Measurements from ENCODE around the gene SLC26A4. TPM values are rescaled to one million over a fixed set of nuclear protein-coding genes. Genes with fewer than 3 reads are reported as not detected.
A peak's percentile ranks its signal among the peaks of the same experiment; 100 is the strongest.

Gene SLC26A4
- total RNA-seq, 1 donor from 2014 or later = 0.57 TPM

DNA sequence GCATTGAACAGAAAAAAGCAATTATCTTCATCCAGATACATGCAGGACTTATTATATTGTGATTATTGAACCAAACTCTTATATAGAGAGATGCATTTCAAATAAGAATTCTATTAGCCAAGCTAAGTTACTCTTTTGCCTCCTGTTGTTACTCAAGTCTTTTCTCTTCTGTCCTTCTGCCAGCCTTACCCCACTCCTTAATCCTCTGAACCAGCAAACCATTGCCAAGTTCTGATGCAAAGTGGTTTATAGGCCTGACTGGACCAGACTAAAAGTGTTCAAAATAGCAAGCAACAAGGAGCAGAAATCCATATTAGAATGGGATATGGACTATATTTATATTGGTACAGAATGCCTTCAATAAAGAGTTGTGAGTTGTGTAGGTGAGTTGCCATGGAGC is 2.2 kb upstream of the SLC26A4 start:
- H3K9me3 ChIP-seq (ENCODE audit: insufficient read depth, low read depth, low read length) = no peaks in the 10 kb centered on the region
- H3K27me3 Mint-ChIP-seq (ENCODE audit: low read depth, unreplicated experiment) = peaks cover 26% of the 10 kb centered on the region

DNA sequence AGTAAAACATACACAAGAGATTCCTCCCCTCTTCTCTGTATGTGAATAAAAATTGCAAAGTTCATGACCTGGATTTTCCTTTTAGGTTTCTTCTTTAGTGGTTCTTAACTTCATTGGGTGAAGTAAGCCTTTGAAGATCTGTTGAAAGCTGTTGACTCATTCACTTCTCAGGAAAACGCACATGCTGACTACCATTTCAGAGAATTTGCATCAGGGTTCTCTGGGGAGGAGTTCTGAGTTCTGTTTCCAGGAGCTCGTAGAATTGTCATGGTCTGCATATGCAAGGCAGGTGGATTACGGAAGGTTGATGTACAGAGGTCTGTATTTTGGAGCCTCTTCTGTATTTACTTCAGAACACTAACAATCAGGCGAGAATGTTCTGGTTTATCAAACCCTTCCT is 962 bp upstream of the SLC26A4 start:
- Histone ChIP-seq H3K4me2 (ENCODE audit: low read length) (peak overlapping the region; percentile 99), H4K20me1 (ENCODE audit: insufficient read depth, low read length) (no peaks in the 10 kb centered on the region), H3K27me3 (ENCODE audit: insufficient read depth, low read length) (peaks cover 23% of the 10 kb centered on the region), H3K79me2 (ENCODE audit: insufficient read depth, low read length) (no peaks in the 10 kb centered on the region), H3K9me3 (ENCODE audit: insufficient read depth, low read depth, low read length) (no peaks in the 10 kb centered on the region), H2AFZ (ENCODE audit: low read depth, low read length) (no peak overlapping the region), H3K9ac (ENCODE audit: low read length) (no peak overlapping the region), H3K4me1 (ENCODE audit: insufficient read depth, low read length) (peaks cover 18% of the 10 kb centered on the region), H3K36me3 (ENCODE audit: insufficient read depth, low read length) (no peaks in the 10 kb centered on the region), H3K4me3 (ENCODE audit: insufficient read depth, low read depth, low read length) (no peak overlapping the region), H3K27ac (ENCODE audit: low read depth, low read length) (no peak overlapping the region)
- Mint-ChIP-seq H3K9me3 (ENCODE audit: unreplicated experiment) (no peaks in the 10 kb centered on the region), H3K27me3 (ENCODE audit: low read depth, unreplicated experiment) (peaks cover 32% of the 10 kb centered on the region), H3K36me3 (ENCODE audit: low read depth, unreplicated experiment) (peaks cover 2% of the 10 kb centered on the region), H3K27ac (ENCODE audit: unreplicated experiment) (peak overlapping the region; percentile 6), H3K4me3 (ENCODE audit: unreplicated experiment) (no peak overlapping the region), H3K4me1 (ENCODE audit: low read depth, unreplicated experiment) (peaks cover 8% of the 10 kb centered on the region)
- FAIRE-seq (peak; percentile 26), DNase-seq (ENCODE audit: low read depth) (peak; percentile 78)
- TF ChIP-seq CTCF (IDR thresholded peaks at IDR 0.05; ENCODE audit: insufficient read depth, low read depth, low read length) (no peak), EZH2 (IDR thresholded peaks at IDR 0.05; ENCODE audit: insufficient read depth, low read length) (no peak)

More for the DNA sequence above, 2.2 kb upstream of the SLC26A4 start:
- H3K27ac Mint-ChIP-seq (ENCODE audit: unreplicated experiment) = no peak overlapping the region
- FAIRE-seq (no peak), DNase-seq (ENCODE audit: low read depth) (no peak)
- Histone ChIP-seq H3K4me3 (ENCODE audit: insufficient read depth, low read depth, low read length) (no peak overlapping the region), H3K4me2 (ENCODE audit: low read length) (no peak overlapping the region), H3K27ac (ENCODE audit: low read depth, low read length) (no peak overlapping the region), H3K4me1 (ENCODE audit: insufficient read depth, low read length) (peaks cover 18% of the 10 kb centered on the region), H4K20me1 (ENCODE audit: insufficient read depth, low read length) (no peaks in the 10 kb centered on the region), H3K9ac (ENCODE audit: low read length) (no peak overlapping the region), H2AFZ (ENCODE audit: low read depth, low read length) (no peak overlapping the region), H3K79me2 (ENCODE audit: insufficient read depth, low read length) (no peaks in the 10 kb centered on the region), H3K27me3 (ENCODE audit: insufficient read depth, low read length) (peaks cover 23% of the 10 kb centered on the region), H3K36me3 (ENCODE audit: insufficient read depth, low read length) (no peaks in the 10 kb centered on the region)
- peaks cover 8% of the 10 kb centered on the region for H3K4me1 Mint-ChIP-seq (ENCODE audit: low read depth, unreplicated experiment)
- peaks cover 2% of the 10 kb centered on the region for H3K36me3 Mint-ChIP-seq (ENCODE audit: low read depth, unreplicated experiment)
- no peak overlapping the region for H3K4me3 Mint-ChIP-seq (ENCODE audit: unreplicated experiment)
- TF ChIP-seq CTCF (IDR thresholded peaks at IDR 0.05; ENCODE audit: insufficient read depth, low read depth, low read length) (no peak), EZH2 (IDR thresholded peaks at IDR 0.05; ENCODE audit: insufficient read depth, low read length) (no peak)
- H3K9me3 Mint-ChIP-seq (ENCODE audit: unreplicated experiment) = peaks cover 2% of the 10 kb centered on the region

DNA sequence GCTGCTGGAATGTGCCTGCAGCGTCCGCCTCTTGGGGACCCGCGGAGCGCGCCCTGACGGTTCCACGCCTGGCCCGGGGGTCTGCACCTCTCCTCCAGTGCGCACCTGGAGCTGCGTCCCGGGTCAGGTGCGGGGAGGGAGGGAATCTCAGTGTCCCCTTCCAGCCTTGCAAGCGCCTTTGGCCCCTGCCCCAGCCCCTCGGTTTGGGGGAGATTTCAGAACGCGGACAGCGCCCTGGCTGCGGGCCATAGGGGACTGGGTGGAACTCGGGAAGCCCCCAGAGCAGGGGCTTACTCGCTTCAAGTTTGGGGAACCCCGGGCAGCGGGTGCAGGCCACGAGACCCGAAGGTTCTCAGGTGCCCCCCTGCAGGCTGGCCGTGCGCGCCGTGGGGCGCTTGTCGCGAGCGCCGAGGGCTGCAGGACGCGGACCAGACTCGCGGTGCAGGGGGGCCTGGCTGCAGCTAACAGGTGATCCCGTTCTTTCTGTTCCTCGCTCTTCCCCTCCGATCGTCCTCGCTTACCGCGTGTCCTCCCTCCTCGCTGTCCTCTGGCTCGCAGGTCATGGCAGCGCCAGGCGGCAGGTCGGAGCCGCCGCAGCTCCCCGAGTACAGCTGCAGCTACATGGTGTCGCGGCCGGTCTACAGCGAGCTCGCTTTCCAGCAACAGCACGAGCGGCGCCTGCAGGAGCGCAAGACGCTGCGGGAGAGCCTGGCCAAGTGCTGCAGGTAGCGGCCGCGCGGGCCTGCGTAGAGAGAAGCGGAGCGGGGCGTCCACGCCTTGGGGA is 645 bp downstream of the SLC26A4 start:
- H3K27ac ChIP-seq (ENCODE audit: low read depth, low read length) = no peak overlapping the region
- peak; percentile 49 for DNase-seq (ENCODE audit: low read depth)
- Mint-ChIP-seq H3K27ac (ENCODE audit: unreplicated experiment) (peak overlapping the region; percentile 26), H3K4me3 (ENCODE audit: unreplicated experiment) (peak overlapping the region; percentile 82), H3K27me3 (ENCODE audit: low read depth, unreplicated experiment) (peaks cover 39% of the 10 kb centered on the region), H3K4me1 (ENCODE audit: low read depth, unreplicated experiment) (peaks cover 8% of the 10 kb centered on the region), H3K9me3 (ENCODE audit: unreplicated experiment) (no peaks in the 10 kb centered on the region), H3K36me3 (ENCODE audit: low read depth, unreplicated experiment) (peaks cover 2% of the 10 kb centered on the region)
- no peaks in the 10 kb centered on the region for H3K36me3 ChIP-seq (ENCODE audit: insufficient read depth, low read length)
- no peak overlapping the region for H3K9ac ChIP-seq (ENCODE audit: low read length)
- peaks cover 18% of the 10 kb centered on the region for H3K4me1 ChIP-seq (ENCODE audit: insufficient read depth, low read length)
- FAIRE-seq = no peak
- H2AFZ ChIP-seq (ENCODE audit: low read depth, low read length) = peak overlapping the region; percentile 84
- no peaks in the 10 kb centered on the region for H3K9me3 ChIP-seq (ENCODE audit: insufficient read depth, low read depth, low read length)
- H3K4me2 ChIP-seq (ENCODE audit: low read length) = peak overlapping the region; percentile 99
- no peaks in the 10 kb centered on the region for H3K79me2 ChIP-seq (ENCODE audit: insufficient read depth, low read length)
- no peaks in the 10 kb centered on the region for H4K20me1 ChIP-seq (ENCODE audit: insufficient read depth, low read length)
- peaks cover 23% of the 10 kb centered on the region for H3K27me3 ChIP-seq (ENCODE audit: insufficient read depth, low read length)
- H3K4me3 ChIP-seq (ENCODE audit: insufficient read depth, low read depth, low read length) = peak overlapping the region; percentile 68
- TF ChIP-seq EZH2 (IDR thresholded peaks at IDR 0.05; ENCODE audit: insufficient read depth, low read length) (peak; percentile 82), CTCF (IDR thresholded peaks at IDR 0.05; ENCODE audit: insufficient read depth, low read depth, low read length) (no peak)

All from astrocyte (in vitro differentiated cells and primary cell).